Osteoblast (primary cell): Measurements from ENCODE around the gene MAP2K5. TPM values are rescaled to one million over a fixed set of nuclear protein-coding genes. Genes with fewer than 3 reads are reported as not detected.
"Not testable (repeated sequence)": the region's sequence is repeated elsewhere in the genome, so short reads cannot be mapped to it uniquely, and the experiment has no call there.

Experiments
- DNase-seq: peaks from one replicate; pipeline ENCODE4 v3.0.0; 2011; ENCODE audit warnings: low spot score, mixed read lengths; ENCODE audit not compliant: insufficient read length; ENCODE audit errors: missing footprints
- H2AFZ ChIP-seq: 2 replicates; pipeline ENCODE4 v1.6.0; 2011; ENCODE audit warnings: mild to moderate bottlenecking, low read length
- H3K27ac ChIP-seq: 2 replicates; pipeline ENCODE4 v1.5.1; 2011; ENCODE audit warnings: mild to moderate bottlenecking, low read depth, low read length, moderate library complexity
- H3K27me3 ChIP-seq: 2 replicates; pipeline ENCODE4 v1.6.0; 2012; ENCODE audit warnings: mild to moderate bottlenecking, control low read depth, inconsistent platforms, low read length, moderate library complexity; ENCODE audit not compliant: insufficient read depth
- H3K36me3 ChIP-seq: 2 replicates; pipeline ENCODE4 v1.5.1; 2011; ENCODE audit warnings: mild to moderate bottlenecking, low read length, control low read depth, moderate library complexity; ENCODE audit not compliant: insufficient read depth
- H3K4me1 ChIP-seq: 2 replicates; pipeline ENCODE4 v1.5.1; 2011; ENCODE audit warnings: mild to moderate bottlenecking, low read length, control low read depth, moderate library complexity; ENCODE audit not compliant: insufficient read depth
- H3K4me2 ChIP-seq: 2 replicates; pipeline ENCODE4 v1.6.0; 2011; ENCODE audit warnings: mild to moderate bottlenecking, low read length; ENCODE audit not compliant: insufficient read depth
- H3K4me3 ChIP-seq: fragments of 200-600 bp; sonication (generic); 3 replicates; pipeline ENCODE4 v1.5.1; 2012; ENCODE audit warnings: mild to moderate bottlenecking, low read length, inconsistent platforms; ENCODE audit not compliant: insufficient read depth
- H3K79me2 ChIP-seq: 2 replicates; pipeline ENCODE4 v1.6.0; 2012; ENCODE audit warnings: mild to moderate bottlenecking, low read length, control low read depth, inconsistent platforms; ENCODE audit not compliant: insufficient read depth
- H3K9me3 ChIP-seq: 2 replicates; pipeline ENCODE4 v1.5.1; 2011; ENCODE audit warnings: low read depth, low read length, control low read depth
- H4K20me1 ChIP-seq: 2 replicates; pipeline ENCODE4 v1.6.0; 2012; ENCODE audit warnings: mild to moderate bottlenecking, low read length, control low read depth; ENCODE audit not compliant: insufficient read depth
- CTCF ChIP-seq: IDR thresholded peaks from 2 replicates; pipeline ENCODE4 v1.5.1; 2011; ENCODE audit warnings: mild to moderate bottlenecking, low read depth, low read length, moderate library complexity; ENCODE audit errors: extremely low read depth
- total RNA-seq: library from RNA; depleted of rRNA; stranded (reverse); fragments of >200 nt; gene quantifications from 2 replicates; pipeline ENCODE4 v1.2.3, GENCODE V29; 2012

MAP2K5 gene
- total RNA-seq, 1 donor = 10.1 TPM

GRCh38 chr15:67618297-67618696, 75.8 kb downstream of the MAP2K5 start:
- Histone ChIP-seq H3K4me2 (no peak overlapping the region), H4K20me1 (no peaks in the 10 kb centered on the region), H3K79me2 (no peaks in the 10 kb centered on the region), H3K9me3 (no peaks in the 10 kb centered on the region), H2AFZ (no peak overlapping the region), H3K36me3 (no peaks in the 10 kb centered on the region), H3K27me3 (no peaks in the 10 kb centered on the region), H3K4me1 (no peaks in the 10 kb centered on the region), H3K27ac (no peak overlapping the region), H3K4me3 (no peak overlapping the region)
- DNase-seq = no peak
- TF ChIP-seq CTCF = no peak

GRCh38 chr15:67622110-67622509, 79.6 kb downstream of the MAP2K5 start:
- no peak overlapping the region for H2AFZ ChIP-seq
- H3K27ac ChIP-seq = no peak overlapping the region
- no peak overlapping the region for H3K4me3 ChIP-seq
- no peaks in the 10 kb centered on the region for H3K79me2 ChIP-seq
- H3K27me3 ChIP-seq = no peaks in the 10 kb centered on the region
- no peaks in the 10 kb centered on the region for H3K9me3 ChIP-seq
- no peaks in the 10 kb centered on the region for H3K36me3 ChIP-seq
- H3K4me2 ChIP-seq = no peak overlapping the region
- H4K20me1 ChIP-seq = no peaks in the 10 kb centered on the region
- TF ChIP-seq CTCF = no peak
- no peaks in the 10 kb centered on the region for H3K4me1 ChIP-seq
- DNase-seq = no peak

GRCh38 chr15:67632261-67632660, 89.8 kb downstream of the MAP2K5 start:
- Histone ChIP-seq H3K36me3 (no peaks in the 10 kb centered on the region), H4K20me1 (no peaks in the 10 kb centered on the region), H3K9me3 (no peaks in the 10 kb centered on the region), H3K27ac (no peak overlapping the region), H3K4me1 (no peaks in the 10 kb centered on the region), H3K79me2 (no peaks in the 10 kb centered on the region), H3K27me3 (no peaks in the 10 kb centered on the region), H3K4me2 (no peak overlapping the region), H2AFZ (no peak overlapping the region), H3K4me3 (no peak overlapping the region)
- TF ChIP-seq CTCF = no peak
- no peak for DNase-seq

- not testable (repeated sequence) for H3K36me3 ChIP-seq, DNase-seq, H3K79me2 ChIP-seq, H2AFZ ChIP-seq, H3K9me3 ChIP-seq, H4K20me1 ChIP-seq, H3K4me2 ChIP-seq, H3K4me3 ChIP-seq, H3K27ac ChIP-seq, H3K4me1 ChIP-seq, H3K27me3 ChIP-seq
Measured at GRCh38 chr15:67635950-67636349, 93.4 kb downstream of the MAP2K5 start.

GRCh38 chr15:67639591-67639990, 97.1 kb downstream of the MAP2K5 start:
- Histone ChIP-seq H3K4me1 (no peaks in the 10 kb centered on the region), H3K79me2 (no peaks in the 10 kb centered on the region), H3K27ac (no peak overlapping the region), H3K36me3 (no peaks in the 10 kb centered on the region), H3K4me2 (no peak overlapping the region), H4K20me1 (no peaks in the 10 kb centered on the region), H3K9me3 (no peaks in the 10 kb centered on the region), H3K4me3 (no peak overlapping the region), H2AFZ (no peak overlapping the region), H3K27me3 (no peaks in the 10 kb centered on the region)
- TF ChIP-seq CTCF = no peak
- DNase-seq = no peak
